Mesothelial cell of epicardium (in vitro differentiated cells): Measurements from ENCODE around the gene RHOBTB1. TPM values are rescaled to one million over a fixed set of nuclear protein-coding genes. Genes with fewer than 3 reads are reported as not detected.

Source experiments
- DNase-seq, 2 experiments: peaks; one replicate each; pipeline ENCODE4 v3.0.0; 2021; ENCODE audit warnings: low spot score in 2 of 2; ENCODE audit not compliant: unreplicated experiment in 2 of 2
- H3K27ac Mint-ChIP-seq: 2 replicates; pipeline ENCODE4 v1.8.0; 2021; ENCODE audit warnings: mixed read lengths
- H3K27me3 Mint-ChIP-seq: 2 replicates; pipeline ENCODE4 v1.8.0; 2021; ENCODE audit warnings: low read depth, mixed read lengths
- H3K36me3 Mint-ChIP-seq: 2 replicates; pipeline ENCODE4 v1.8.0; 2021; ENCODE audit warnings: mixed read lengths
- H3K4me1 Mint-ChIP-seq: 2 replicates; pipeline ENCODE4 v1.8.0; 2021; ENCODE audit warnings: mixed read lengths
- H3K4me3 Mint-ChIP-seq: 2 replicates; pipeline ENCODE4 v1.8.0; 2021; ENCODE audit warnings: mild to moderate bottlenecking, moderate library complexity, mixed read lengths
- H3K9me3 Mint-ChIP-seq: 2 replicates; pipeline ENCODE4 v1.8.0; 2021; ENCODE audit warnings: mixed read lengths
- total RNA-seq: library from RNA; stranded (reverse); gene quantifications from 3 replicates; pipeline ENCODE4 v1.2.1, GENCODE V29; 2021
- TF ChIP-seq, protein P1 (sequence below): fragments of 200-600 bp; sonication (generic); IDR thresholded peaks from one replicate; pipeline ENCODE4 v1.5.0; 2021; ENCODE audit warnings: antibody characterized with exemption; ENCODE audit not compliant: unreplicated experiment

Gene RHOBTB1
- total RNA-seq, 1 donor from 2014 or later: 52.5 TPM

DNA sequence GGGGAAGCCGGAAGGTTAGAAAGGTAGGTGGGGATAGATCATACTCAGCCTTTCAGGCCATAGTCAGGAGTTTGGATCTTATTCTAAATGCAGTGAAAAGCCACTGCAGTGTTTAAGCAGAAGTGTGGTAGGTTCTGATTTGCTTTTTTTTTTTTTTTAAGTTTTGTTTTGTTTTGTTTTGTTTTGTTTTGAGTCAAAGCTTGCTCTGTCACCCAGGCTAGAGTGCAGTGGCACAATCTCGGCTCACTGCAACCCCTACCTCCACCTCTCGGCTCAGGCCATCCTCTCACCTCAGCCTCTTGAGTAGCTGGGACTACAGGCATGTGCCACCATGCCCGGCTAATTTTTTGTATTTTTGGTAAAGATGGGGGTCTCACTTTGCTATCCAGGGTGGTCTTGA lies 23.5 kb downstream of the RHOBTB1 start:
- Mint-ChIP-seq H3K4me1 (peaks cover 4% of the 10 kb centered on the region), H3K9me3 (peaks cover 24% of the 10 kb centered on the region), H3K4me3 (no peak overlapping the region), H3K27ac (no peak overlapping the region), H3K36me3 (peaks cover 49% of the 10 kb centered on the region), H3K27me3 (no peaks in the 10 kb centered on the region)
- no peak for DNase-seq
- TF ChIP-seq, protein P1, sequence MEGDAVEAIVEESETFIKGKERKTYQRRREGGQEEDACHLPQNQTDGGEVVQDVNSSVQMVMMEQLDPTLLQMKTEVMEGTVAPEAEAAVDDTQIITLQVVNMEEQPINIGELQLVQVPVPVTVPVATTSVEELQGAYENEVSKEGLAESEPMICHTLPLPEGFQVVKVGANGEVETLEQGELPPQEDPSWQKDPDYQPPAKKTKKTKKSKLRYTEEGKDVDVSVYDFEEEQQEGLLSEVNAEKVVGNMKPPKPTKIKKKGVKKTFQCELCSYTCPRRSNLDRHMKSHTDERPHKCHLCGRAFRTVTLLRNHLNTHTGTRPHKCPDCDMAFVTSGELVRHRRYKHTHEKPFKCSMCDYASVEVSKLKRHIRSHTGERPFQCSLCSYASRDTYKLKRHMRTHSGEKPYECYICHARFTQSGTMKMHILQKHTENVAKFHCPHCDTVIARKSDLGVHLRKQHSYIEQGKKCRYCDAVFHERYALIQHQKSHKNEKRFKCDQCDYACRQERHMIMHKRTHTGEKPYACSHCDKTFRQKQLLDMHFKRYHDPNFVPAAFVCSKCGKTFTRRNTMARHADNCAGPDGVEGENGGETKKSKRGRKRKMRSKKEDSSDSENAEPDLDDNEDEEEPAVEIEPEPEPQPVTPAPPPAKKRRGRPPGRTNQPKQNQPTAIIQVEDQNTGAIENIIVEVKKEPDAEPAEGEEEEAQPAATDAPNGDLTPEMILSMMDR: no peak

DNA sequence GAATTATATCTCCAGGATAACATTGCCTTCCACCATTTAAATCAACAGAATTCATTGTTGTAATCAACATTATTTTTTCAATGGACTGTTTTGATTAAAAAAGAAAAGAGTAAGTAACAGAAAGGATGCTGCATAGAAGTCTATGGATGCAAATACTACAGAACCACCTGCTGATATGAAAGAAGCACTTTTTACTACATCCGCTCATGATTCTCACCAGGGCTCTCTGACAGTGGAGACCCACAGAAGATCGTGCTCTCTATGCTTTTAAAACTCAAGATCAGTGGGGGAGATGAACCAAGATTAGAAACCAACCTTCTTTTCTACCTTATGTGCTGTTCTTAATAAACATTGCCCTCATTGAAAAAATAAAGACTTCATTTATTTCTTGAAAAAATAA lies 24.4 kb downstream of the RHOBTB1 start:
- Mint-ChIP-seq H3K4me1 (peaks cover 12% of the 10 kb centered on the region), H3K27ac (no peak overlapping the region), H3K4me3 (no peak overlapping the region)

DNA sequence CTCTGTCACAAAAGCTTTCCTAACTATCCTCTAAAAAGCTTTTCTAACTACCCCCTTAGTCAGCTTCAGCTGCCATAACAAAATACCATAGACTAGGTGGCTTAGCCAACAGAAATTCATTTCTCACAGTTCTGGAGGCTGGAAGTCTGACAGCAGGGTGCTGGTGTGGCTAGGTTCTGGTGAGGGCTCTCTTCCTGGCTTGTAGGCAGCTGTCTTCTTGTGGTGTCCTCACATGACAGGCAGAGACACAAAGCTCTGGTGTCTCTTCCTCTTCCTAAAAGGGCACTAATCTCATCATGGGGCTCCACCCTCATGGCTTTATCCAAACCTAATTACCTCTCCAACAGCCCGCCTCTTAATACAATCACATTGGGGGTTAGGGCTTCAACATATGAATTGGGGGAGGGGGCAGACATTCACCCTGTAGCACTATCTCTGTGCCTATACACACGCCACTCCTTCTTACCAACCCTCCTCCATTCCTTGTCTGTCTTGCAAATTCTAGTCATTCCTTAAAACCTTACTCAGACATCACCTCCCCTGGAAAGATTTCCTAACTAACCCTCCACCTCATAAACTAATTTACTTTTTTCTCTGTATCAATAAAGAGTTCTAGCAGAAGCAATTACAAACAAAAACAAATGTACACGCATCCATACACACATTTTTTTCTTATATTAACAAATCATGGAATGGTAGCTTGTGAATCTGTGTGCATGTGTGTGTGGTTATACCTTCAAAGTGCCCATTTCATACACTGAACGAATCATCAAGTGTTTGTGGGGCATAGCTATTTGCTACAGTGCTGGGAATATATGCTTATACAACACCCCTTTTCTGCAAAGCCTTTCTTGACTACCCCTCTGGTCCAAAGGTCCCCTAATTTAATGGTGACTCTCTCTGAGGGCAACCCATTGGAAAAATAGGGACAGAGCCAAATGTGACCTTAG lies 26.4 kb downstream of the RHOBTB1 start:
- TF ChIP-seq, protein P1: no peak
- H3K27me3 Mint-ChIP-seq: no peaks in the 10 kb centered on the region
- peaks cover 16% of the 10 kb centered on the region for H3K4me1 Mint-ChIP-seq
- H3K27ac Mint-ChIP-seq: no peak overlapping the region
- peaks cover 40% of the 10 kb centered on the region for H3K36me3 Mint-ChIP-seq
- H3K4me3 Mint-ChIP-seq: no peak overlapping the region
- H3K9me3 Mint-ChIP-seq: peaks cover 15% of the 10 kb centered on the region
- DNase-seq: no peak

More for the DNA sequence above, 24.4 kb downstream of the RHOBTB1 start:
- no peaks in the 10 kb centered on the region for H3K27me3 Mint-ChIP-seq
- H3K36me3 Mint-ChIP-seq: peaks cover 45% of the 10 kb centered on the region
- no peak for DNase-seq
- H3K9me3 Mint-ChIP-seq: peaks cover 15% of the 10 kb centered on the region
- TF ChIP-seq, protein P1: no peak

DNA sequence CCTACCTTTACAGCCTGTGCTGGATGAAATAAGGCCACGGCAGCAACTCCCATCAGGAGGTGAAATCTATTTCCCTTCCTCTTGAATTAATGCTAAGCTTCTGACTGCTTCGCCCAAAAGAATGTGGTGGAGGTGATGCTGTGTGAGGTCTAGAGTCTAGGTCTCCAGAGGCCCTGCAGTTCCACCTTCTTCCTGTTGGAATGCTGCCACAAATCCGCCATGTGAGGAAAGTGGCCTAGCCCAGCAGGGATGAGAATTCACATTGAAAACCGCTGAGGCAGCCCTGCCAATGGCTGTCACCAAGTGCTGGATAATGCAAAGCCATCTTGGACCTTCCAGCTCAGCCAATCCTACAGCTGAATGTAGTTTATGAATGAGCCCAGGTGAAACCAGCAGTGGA lies 28.0 kb downstream of the RHOBTB1 start:
- Mint-ChIP-seq H3K36me3 (peaks cover 42% of the 10 kb centered on the region), H3K27ac (peak overlapping the region; percentile 79), H3K4me1 (peaks cover 16% of the 10 kb centered on the region), H3K4me3 (no peak overlapping the region), H3K27me3 (no peaks in the 10 kb centered on the region), H3K9me3 (peaks cover 15% of the 10 kb centered on the region)
- DNase-seq: no peak
- TF ChIP-seq, protein P1: peak; percentile 41

DNA sequence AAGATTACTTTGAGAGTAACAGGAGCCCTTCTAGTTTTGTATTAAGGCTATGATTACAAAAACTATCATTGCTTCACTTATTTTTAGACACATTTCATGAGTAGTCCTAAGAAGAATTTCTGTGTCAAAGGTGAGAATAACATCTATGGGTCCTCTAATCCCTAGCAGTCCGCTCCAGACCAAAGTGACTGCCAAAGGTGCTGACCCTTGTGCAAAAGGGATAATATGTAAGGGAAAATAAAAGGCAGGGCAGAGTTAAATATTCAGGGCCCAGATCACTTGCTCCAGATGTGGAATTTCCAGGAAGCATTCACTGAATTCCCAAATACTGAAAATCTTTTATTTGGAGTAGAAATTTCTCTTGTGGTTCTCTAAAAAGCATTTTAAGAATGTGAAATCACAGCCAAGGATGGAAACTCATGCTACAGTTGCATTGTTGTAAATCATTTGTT lies 29.3 kb downstream of the RHOBTB1 start:
- TF ChIP-seq, protein P1: no peak
- Mint-ChIP-seq H3K4me3 (no peak overlapping the region), H3K36me3 (peaks cover 51% of the 10 kb centered on the region), H3K27me3 (no peaks in the 10 kb centered on the region), H3K27ac (peak overlapping the region; percentile 81), H3K4me1 (peaks cover 16% of the 10 kb centered on the region), H3K9me3 (peaks cover 15% of the 10 kb centered on the region)
- no peak for DNase-seq
